ENCODE measurements around the gene CTCF. TPM values are rescaled to one million over a fixed set of nuclear protein-coding genes. Genes with fewer than 3 reads are reported as not detected.

CTCF gene
- total and polyA plus RNA-seq, 2 donors (not counting 3 experiments of a cell fraction or from before 2014, with no cell fraction given) = 20.7 to 40.0 TPM

DNA sequence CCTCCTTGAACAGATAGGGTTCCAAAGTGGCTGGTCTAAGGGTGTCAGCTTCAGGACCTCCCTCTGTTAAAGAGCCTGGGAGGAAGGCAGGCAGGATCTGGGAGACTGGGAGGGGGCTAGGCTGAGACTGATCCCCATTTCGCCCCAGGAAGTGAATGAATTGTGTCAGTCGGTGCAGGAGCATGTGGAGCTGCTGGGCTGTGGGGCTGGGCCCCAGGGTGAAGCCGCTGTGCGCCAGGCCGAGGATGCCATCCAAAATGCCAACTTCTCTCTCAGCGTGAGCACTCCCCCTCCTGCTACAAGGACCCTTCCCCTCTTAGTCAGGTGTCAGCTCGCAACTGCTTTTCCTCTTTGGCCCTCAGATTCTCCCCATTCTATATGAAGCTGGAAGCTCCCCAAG lies 88.7 kb downstream of the CTCF start:
- no peak overlapping the region for H3K9ac ChIP-seq (replicated peaks; ENCODE audit: extremely low read depth, insufficient read depth, low read length)
- no peaks in the 10 kb centered on the region for H3K9me1 ChIP-seq (replicated peaks; ENCODE audit: control insufficient read depth, extremely low read depth, insufficient read depth, low read length)
- no peak overlapping the region for H2AFZ ChIP-seq (ENCODE audit: low read depth, low read length)
- no peaks in the 10 kb centered on the region for H3K36me3 ChIP-seq (ENCODE audit: control insufficient read depth in 2 of 2, extremely low read depth in 1 of 2, insufficient read depth in 2 of 2, low read length in 2 of 2)
- dilution Hi-C loops (cut with MboI; ENCODE audit: extremely low pct_ligation_motif_present, low sequenced_read_pairs) = no loop called here
- POLR2A ChIA-PET = interaction anchor here (0.6 kb wide), 1 partner anchor 469 kb away, joined by 8 read pairs; no protein-coding TSS in a partner anchor
- TF ChIP-seq GATA2 (IDR thresholded peaks at IDR 0.05; ENCODE audit: insufficient read depth, insufficient read length, low read depth, low read length) = no peak
- TF ChIP-seq MYC (IDR thresholded peaks at IDR 0.05; ENCODE audit: low read depth, low read length) = no peak
- no peak for TF ChIP-seq EZH2 (IDR thresholded peaks at IDR 0.05; ENCODE audit: borderline replicate concordance, low read depth, low read length, severe bottlenecking)
- no peak for TF ChIP-seq POLR2AphosphoS5 (IDR thresholded peaks at IDR 0.05; ENCODE audit: insufficient read depth, low read depth, low read length)
- TF ChIP-seq, protein P1, sequence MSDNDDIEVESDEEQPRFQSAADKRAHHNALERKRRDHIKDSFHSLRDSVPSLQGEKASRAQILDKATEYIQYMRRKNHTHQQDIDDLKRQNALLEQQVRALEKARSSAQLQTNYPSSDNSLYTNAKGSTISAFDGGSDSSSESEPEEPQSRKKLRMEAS (IDR thresholded peaks at IDR 0.05; ENCODE audit: insufficient read depth, insufficient read length) = no peak
- TF ChIP-seq JUN (IDR thresholded peaks at IDR 0.05; ENCODE audit: borderline replicate concordance, insufficient read depth, insufficient read length, low read depth) = no peak
- no peaks in the 10 kb centered on the region for H4K20me1 ChIP-seq (replicated peaks; ENCODE audit: control insufficient read depth, extremely low read depth, insufficient read depth, low read length)
- no peaks in the 10 kb centered on the region for H3K9me3 ChIP-seq (replicated peaks; ENCODE audit: control insufficient read depth, insufficient read depth, low read length)
- no peak for DNase-seq (ENCODE audit: low read depth, low spot score)
- H3K27me3 ChIP-seq (ENCODE audit: control insufficient read depth in 2 of 2, insufficient read depth in 2 of 2, low read length in 2 of 2) = peaks cover 42 to 47% of the 10 kb centered on the region in 2 experiments
- intact Hi-C loops (cut with micrococcal nuclease) = no loop called here
- no peaks in the 10 kb centered on the region for H3K79me2 ChIP-seq (ENCODE audit: control insufficient read depth, insufficient read depth, low read length)
- no peak overlapping the region for H3K4me2 ChIP-seq (ENCODE audit: insufficient read depth, low read length)
- FAIRE-seq = no peak
- no peak overlapping the region for H3K4me3 ChIP-seq (replicated peaks in 1 of 3; ENCODE audit: insufficient read depth in 1 of 3, low read depth in 1 of 3, low read length in 3 of 3)
- no TSS peak for BruUV-seq (replicated peaks)
- H3K4me1 ChIP-seq (ENCODE audit: control insufficient read depth, extremely low read depth, insufficient read depth, low read length) = peaks cover 5% of the 10 kb centered on the region
- CTCF ChIA-PET = interaction anchor here (1.8 to 2.3 kb wide), 3 partner anchors 9 to 130 kb away, joined by 5 to 11 read pairs (median 8); partner anchors contain the start of gene ACD
- H3K27ac ChIP-seq (ENCODE audit: insufficient read depth, low read depth, low read length) = no peak overlapping the region

DNA sequence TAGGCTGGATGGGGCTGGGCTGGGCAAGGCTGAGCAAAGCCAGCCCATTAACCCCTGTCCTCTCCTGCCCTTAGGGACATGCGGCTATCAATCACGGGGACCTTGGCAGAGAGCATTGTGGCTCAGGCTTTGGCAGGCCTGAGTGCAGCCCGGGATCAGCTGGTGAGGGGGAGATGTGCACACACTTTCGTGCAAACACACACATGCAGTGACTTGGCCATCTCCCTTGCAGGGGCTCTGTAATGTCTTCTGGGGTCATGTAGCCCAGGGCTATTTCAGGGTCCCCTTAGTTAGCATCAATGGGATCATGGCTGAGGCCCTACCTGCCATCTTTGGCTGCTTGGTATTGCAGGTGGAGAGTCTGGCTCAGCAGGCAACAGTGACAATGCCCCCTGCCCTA lies 89.5 kb downstream of the CTCF start:
- no peaks in the 10 kb centered on the region for H3K79me2 ChIP-seq (ENCODE audit: control insufficient read depth, insufficient read depth, low read length)
- H3K27me3 ChIP-seq (ENCODE audit: control insufficient read depth in 2 of 2, insufficient read depth in 2 of 2, low read length in 2 of 2) = peaks cover 42 to 47% of the 10 kb centered on the region in 2 experiments
- H3K9me1 ChIP-seq (replicated peaks; ENCODE audit: control insufficient read depth, extremely low read depth, insufficient read depth, low read length) = no peaks in the 10 kb centered on the region
- intact Hi-C loops (cut with micrococcal nuclease) (no loop called here), dilution Hi-C loops (cut with MboI; ENCODE audit: extremely low pct_ligation_motif_present, low sequenced_read_pairs) (no loop called here)
- no peak overlapping the region for H3K9ac ChIP-seq (replicated peaks; ENCODE audit: extremely low read depth, insufficient read depth, low read length)
- H3K27ac ChIP-seq (ENCODE audit: insufficient read depth, low read depth, low read length) = no peak overlapping the region
- H4K20me1 ChIP-seq (replicated peaks; ENCODE audit: control insufficient read depth, extremely low read depth, insufficient read depth, low read length) = no peaks in the 10 kb centered on the region
- no peak for FAIRE-seq
- TF ChIP-seq, protein P1 (IDR thresholded peaks at IDR 0.05; ENCODE audit: insufficient read depth, insufficient read length) = no peak
- TF ChIP-seq EZH2 (IDR thresholded peaks at IDR 0.05; ENCODE audit: borderline replicate concordance, low read depth, low read length, severe bottlenecking) = no peak
- no peak for TF ChIP-seq POLR2A (IDR thresholded peaks at IDR 0.05; ENCODE audit: low read depth, low read length)
- TF ChIP-seq, protein P2, sequence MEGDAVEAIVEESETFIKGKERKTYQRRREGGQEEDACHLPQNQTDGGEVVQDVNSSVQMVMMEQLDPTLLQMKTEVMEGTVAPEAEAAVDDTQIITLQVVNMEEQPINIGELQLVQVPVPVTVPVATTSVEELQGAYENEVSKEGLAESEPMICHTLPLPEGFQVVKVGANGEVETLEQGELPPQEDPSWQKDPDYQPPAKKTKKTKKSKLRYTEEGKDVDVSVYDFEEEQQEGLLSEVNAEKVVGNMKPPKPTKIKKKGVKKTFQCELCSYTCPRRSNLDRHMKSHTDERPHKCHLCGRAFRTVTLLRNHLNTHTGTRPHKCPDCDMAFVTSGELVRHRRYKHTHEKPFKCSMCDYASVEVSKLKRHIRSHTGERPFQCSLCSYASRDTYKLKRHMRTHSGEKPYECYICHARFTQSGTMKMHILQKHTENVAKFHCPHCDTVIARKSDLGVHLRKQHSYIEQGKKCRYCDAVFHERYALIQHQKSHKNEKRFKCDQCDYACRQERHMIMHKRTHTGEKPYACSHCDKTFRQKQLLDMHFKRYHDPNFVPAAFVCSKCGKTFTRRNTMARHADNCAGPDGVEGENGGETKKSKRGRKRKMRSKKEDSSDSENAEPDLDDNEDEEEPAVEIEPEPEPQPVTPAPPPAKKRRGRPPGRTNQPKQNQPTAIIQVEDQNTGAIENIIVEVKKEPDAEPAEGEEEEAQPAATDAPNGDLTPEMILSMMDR (IDR thresholded peaks at IDR 0.05; ENCODE audit: extremely low read depth in 1 of 2, insufficient read depth in 1 of 2, low read depth in 1 of 2, low read length in 2 of 2) = no peak
- TF ChIP-seq JUN (IDR thresholded peaks at IDR 0.05; ENCODE audit: borderline replicate concordance, insufficient read depth, insufficient read length, low read depth) = no peak
- no peak for TF ChIP-seq MYC (IDR thresholded peaks at IDR 0.05; ENCODE audit: low read depth, low read length)
- TF ChIP-seq FOS (IDR thresholded peaks at IDR 0.05; ENCODE audit: borderline replicate concordance, insufficient read depth, low read length) = no peak
- no peak for TF ChIP-seq POLR2AphosphoS5 (IDR thresholded peaks at IDR 0.05; ENCODE audit: insufficient read depth, low read depth, low read length)
- no peak for TF ChIP-seq GATA2 (IDR thresholded peaks at IDR 0.05; ENCODE audit: insufficient read depth, insufficient read length, low read depth, low read length)
- no TSS peak for BruUV-seq (replicated peaks)
- H3K9me3 ChIP-seq (replicated peaks; ENCODE audit: control insufficient read depth, insufficient read depth, low read length) = no peaks in the 10 kb centered on the region
- no peak overlapping the region for H3K4me3 ChIP-seq (replicated peaks in 1 of 3; ENCODE audit: insufficient read depth in 1 of 3, low read depth in 1 of 3, low read length in 3 of 3)
- no peaks in the 10 kb centered on the region for H3K36me3 ChIP-seq (ENCODE audit: control insufficient read depth in 2 of 2, extremely low read depth in 1 of 2, insufficient read depth in 2 of 2, low read length in 2 of 2)
- peaks cover 5% of the 10 kb centered on the region for H3K4me1 ChIP-seq (ENCODE audit: control insufficient read depth, extremely low read depth, insufficient read depth, low read length)
- H3K4me2 ChIP-seq (ENCODE audit: insufficient read depth, low read length) = no peak overlapping the region
- DNase-seq (ENCODE audit: low read depth, low spot score) = no peak
- ChIA-PET POLR2A (no interaction called here), CTCF (interaction anchor here (1.8 to 2.3 kb wide), 3 partner anchors 8 to 131 kb away, joined by 5 to 11 read pairs (median 8); partner anchors contain the start of gene ACD)
- H2AFZ ChIP-seq (ENCODE audit: low read depth, low read length) = no peak overlapping the region

All from endothelial cell of umbilical vein (primary cell).